AML-193 (cell line): ENCODE data around the gene PLA2G2F.
"Not testable (repeated sequence)": the region's sequence is repeated elsewhere in the genome, so short reads cannot be mapped to it uniquely, and the experiment has no call there.

Source experiments
- DNase-seq, 2 experiments: peaks; one replicate each; lab custom pipeline; 2025; lab: John Stamatoyannopoulos, UW

PLA2G2F gene

DNA sequence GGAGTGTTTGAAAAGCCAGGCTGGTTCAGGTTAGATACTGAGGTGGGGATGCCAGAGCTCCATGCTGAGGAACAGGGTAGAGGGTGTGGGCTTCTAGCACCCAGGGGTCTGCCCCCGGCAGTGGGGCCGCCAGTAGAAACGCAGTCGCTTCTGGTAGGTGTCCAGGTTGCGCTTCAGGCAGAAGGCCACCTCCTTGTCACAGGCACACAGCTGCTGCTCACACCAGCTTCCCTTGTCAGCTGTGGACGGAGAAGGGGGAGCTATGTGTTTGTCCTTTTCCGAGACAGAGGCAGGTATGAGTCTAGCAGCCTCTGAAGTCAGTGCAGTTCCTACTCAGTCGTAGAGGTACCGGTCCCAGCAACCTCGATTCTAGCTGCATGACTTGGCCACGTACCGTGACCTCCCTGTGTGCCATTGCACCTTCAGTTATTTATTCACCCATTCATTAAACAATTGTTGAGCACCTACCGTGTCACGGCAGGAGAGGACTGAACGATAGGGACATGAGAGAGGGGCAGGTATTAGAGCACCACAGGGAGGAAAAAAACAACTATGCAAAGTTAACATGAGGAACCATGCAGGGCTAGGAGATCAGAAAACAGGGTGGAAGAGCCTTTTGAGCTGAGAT is 25.0 kb upstream of the PLA2G2F start:
- DNase-seq: no peak

- no peak for DNase-seq
Measured at GRCh38 chr1:20115479-20115878, 23.6 kb upstream of the PLA2G2F start.

DNA sequence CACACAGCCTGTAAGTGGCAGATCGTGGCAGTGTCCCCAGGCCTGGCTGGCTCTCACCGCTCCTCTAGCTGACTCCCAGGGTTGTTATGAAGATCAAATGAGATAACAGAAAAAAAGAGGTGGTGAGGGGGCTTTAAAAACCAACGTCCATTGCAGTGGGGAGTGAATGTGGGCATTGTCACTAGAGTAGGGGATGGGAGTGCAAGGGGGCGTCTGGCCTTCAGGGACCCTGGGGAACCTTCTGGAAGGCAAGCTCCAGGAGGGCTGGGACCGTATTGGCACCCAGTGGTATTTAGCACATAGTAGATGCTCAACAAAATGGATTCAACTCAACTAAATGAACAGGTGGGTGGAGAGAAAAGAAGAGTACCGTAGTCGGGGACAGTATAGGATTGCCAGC is 23.2 kb upstream of the PLA2G2F start:
- DNase-seq: no peak

DNA sequence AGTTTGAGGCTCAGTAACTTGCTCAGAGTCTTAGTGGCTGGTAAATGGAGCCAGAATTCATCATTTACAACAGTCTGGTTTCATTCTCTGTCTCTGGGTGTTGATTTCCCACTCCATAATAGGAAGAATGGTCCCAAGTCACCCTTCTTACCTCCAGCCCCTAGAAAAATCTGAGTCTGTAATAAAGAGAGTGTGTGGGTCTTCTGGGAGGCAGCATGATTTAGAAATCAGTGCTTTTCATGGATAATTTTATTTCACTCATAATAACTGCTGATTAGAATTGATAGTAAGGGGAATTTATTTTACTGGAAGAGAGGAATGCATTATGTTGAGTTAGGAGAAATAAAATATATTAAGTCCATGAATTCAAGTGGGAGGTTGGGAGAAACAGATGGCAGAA is 21.9 kb upstream of the PLA2G2F start:
- no peak for DNase-seq

DNA sequence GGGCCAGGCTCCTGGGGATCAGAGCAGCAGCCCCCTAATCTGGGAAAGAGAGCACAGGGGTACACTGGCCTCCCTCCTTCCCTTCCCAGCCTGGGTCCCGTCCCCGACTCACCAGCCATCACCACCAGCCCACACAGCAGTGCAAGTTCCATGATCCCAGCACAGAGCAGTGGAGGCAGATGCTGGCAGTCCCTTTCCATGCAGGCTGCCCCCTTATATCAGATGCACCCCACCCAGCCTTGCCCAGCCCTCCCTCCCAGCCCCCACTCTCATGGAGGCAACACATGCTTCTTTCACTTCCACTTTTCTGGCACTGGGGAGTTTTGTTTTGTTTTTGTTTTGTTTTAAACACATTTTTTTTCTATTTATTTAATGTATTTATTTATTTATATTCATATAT is 19.8 kb upstream of the PLA2G2F start, which contains the start of gene PLA2G2D:
Gene PLA2G2D (minus strand): TSS at position 190 of the 400 bp plus-strand sequence. CDS start 38 bp downstream, at position 152.
- DNase-seq: no peak

DNA sequence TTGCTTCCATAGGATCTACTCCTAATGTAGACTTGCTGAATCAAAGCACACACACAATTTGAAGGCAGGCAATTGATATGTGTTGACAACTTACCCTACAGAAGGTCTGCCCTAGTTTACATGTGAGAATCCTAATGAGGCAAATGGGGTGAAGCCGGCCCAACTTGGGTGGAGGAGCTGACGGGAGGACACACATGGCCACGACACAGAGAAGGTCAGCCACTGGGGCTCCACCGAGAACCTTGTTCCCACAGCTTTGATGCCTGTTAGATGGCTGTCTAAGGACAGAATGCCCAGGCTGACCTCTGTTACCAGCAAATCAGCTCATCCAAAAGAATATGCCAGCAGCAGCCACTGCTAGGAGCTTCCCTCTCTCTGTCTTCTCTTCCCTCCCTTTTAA is 18.3 kb upstream of the PLA2G2F start:
- no peak for DNase-seq

- no peak for DNase-seq
Measured at GRCh38 chr1:20123722-20124455, 15.2 kb upstream of the PLA2G2F start.

DNA sequence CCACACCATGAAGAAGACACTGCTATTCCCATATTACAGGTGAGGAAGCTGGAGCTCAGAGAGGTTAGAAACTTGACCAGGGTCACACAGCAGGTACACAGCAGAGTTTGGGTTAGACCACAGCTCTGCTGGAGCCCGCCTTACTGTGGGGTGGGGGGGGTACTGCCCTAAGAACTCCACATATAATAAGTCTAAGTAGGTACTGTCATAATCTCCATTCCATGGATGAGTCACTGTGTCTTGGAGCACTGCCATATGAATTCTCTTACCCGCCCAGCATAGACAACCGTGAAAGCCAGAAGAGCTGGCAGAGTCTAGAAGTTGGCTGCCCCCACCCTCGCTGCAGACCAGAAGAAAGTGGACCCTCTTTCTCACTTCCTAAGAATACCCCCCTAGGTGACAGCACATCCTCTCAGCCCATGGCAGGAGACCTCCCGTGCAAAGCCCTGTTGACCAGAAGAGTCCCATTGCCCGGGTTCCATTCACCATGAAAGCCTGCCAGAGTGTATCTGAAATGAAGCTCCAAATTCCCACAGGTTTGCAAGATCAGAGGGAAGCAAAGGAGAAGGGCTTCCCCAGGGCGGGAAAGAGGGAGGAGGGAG is 14.6 kb upstream of the PLA2G2F start:
- DNase-seq: no peak

- DNase-seq: no peak
Measured at GRCh38 chr1:20125100-20125499, 14.0 kb upstream of the PLA2G2F start.

DNA sequence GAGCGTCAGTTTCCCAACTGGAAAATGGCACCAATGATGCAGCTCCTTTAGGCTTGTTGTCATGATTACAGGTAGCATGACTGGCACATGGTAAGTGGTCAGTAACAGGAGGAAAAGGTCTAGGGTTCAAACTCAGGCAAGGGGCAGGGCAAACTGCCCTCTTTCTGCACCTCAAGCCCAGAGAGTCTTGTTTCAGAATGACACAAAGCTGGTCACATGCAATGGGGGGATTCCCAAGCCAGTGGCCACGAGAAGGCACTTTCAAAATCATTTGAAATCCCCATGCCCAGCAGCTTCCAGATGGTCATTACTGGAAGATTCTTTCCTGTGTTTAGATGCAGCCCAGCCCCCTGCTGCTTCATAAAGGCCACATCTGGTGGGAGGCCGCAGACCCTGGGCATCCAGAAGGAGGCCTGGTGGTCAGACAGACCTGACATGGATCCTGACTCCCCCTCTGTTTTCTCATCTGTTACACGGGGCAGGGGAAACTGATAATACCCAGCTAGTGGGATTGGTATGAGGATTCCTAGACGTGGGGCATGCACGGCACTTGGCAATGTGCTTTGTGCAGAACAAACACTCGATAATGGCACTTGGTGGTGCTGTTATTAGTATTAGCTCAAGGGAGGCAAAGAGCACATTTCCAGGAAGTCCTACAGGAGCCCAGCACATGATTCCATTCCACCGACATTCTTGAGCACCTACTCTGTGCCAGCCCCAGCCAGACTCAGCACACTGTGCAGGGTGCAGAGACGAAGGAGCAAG is 12.9 kb upstream of the PLA2G2F start:
- DNase-seq: no peak

GRCh38 chr1:20126806-20127440 is 12.2 kb upstream of the PLA2G2F start:
- no peak for DNase-seq

DNA sequence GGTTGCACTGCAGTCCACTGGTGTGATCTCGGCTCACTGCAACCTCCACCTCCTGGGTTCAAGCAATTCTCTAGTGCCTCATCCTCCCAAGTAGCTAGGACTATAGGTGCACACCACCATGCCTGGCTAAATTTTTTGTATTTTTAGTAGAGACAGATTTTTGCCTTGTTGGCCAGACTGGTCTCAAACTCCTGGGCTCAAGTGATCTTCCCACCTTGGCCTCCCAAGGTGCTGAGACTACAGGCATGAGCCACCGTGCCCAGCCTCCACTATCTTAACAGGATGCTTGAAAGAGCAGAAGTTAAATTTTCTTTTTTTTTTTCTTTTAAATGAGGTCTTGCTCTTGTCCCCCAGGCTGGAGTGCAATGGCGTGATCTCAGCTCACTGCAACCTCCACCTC is 8.6 kb upstream of the PLA2G2F start:
- not testable (repeated sequence) for DNase-seq

GRCh38 chr1:20134995-20135394 is 4.1 kb upstream of the PLA2G2F start:
- no peak for DNase-seq

- no peak for DNase-seq
Measured at GRCh38 chr1:20136249-20136648, 2.9 kb upstream of the PLA2G2F start.

DNA sequence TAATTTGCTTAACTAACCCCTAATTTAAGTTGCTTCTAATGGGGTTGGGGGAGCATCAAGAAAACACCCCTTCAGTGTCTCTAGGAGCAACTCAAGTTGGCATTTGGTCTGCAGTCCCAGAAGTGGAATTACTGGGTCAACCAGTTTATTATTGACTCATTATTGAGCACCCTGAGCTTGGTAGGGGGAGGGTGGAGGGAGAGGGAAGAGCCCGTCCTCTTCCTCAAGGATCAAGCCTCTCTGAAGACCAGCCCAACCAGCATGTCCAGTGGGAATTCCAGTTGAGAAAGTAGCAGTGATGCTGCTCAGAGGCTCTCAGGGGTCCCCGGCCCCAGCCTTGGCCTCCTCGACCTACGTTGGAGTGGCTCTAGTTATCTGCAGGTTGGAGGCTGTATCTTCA is 2.1 kb upstream of the PLA2G2F start:
- DNase-seq: no peak

GRCh38 chr1:20137604-20138003 is 1.5 kb upstream of the PLA2G2F start:
- DNase-seq: no peak

GRCh38 chr1:20138346-20138745 is 777 bp upstream of the PLA2G2F start:
- no peak for DNase-seq

DNA sequence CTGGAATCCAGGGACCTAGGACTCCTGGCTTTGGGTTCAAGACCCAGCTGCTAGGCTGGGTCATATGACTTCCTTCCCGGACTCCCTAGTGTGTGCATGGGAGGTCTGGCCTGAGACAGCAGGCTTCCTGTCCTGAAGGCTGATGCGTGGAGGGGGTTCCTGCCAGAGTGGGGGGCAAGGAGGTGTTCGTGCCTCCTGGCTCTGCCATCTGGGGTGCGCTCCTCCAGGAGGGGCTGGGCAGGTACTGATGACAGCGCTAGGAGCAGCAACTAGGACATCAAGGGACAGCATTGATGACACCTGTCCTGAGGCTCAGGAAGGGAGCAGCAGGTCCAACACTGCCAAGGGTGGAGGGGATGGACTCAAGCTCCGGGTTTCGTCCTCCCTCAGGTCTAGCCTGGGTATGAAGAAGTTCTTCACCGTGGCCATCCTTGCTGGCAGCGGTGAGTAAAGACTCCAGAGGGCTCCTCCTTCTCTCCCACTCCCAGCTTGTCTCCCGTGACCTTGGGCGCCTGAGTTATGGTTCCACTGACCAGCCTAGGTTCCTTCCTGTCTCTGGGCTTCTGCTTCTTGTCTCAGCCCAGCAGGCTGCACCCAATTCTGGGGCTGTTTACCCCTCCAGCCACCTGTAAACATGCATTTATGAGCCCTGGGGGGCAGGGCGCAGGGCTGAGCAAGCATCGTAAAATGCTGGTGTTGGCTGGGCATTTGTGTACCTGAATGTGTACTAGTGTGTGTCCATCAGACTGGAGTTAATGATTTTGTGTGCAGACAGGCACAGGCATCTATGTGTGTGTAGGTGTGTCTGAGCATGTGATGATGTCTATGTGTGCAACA is 871 bp downstream of the PLA2G2F start:
- DNase-seq: no peak

DNA sequence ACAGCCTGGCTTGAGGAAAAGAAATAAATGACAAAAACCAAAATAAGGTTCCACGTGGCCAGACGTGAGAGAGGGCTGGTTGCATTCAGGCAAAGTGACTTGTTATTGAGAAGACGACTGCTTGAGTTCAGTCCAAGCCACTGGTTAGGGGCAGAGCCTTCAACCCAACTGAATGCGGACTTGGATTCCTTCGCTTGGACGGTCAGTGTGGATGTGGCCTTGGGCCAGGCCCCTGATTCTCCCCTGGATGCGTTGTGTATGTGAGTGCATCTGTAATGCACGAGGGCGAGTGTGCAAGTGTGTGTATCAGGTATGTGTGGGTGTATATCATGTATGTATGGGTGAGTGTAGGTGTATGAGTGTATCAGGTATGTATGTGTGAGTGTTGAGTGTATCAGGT is 1.9 kb downstream of the PLA2G2F start:
- DNase-seq: no peak

- DNase-seq: no peak
Measured at GRCh38 chr1:20141466-20141865, 2.3 kb downstream of the PLA2G2F start.
